Rectal smooth muscle tissue (tissue), 1 donor: ENCODE data around the gene SPTLC1.
"Not testable (repeated sequence)": the region's sequence is repeated elsewhere in the genome, so short reads cannot be mapped to it uniquely, and the experiment has no call there.

ENCODE experiments used
- H3K27ac ChIP-seq: one replicate; pipeline ENCODE4 v1.7.0; 2013; ENCODE audit warnings: low read depth, low read length, inconsistent platforms
- H3K27me3 ChIP-seq: one replicate; pipeline ENCODE4 v1.7.0; 2013; ENCODE audit warnings: low read length; ENCODE audit not compliant: control insufficient read depth, insufficient read depth
- H3K36me3 ChIP-seq: one replicate; pipeline ENCODE4 v1.7.0; 2013; ENCODE audit warnings: low read length; ENCODE audit not compliant: control insufficient read depth, insufficient read depth
- H3K4me1 ChIP-seq: one replicate; pipeline ENCODE4 v1.7.0; 2013; ENCODE audit warnings: low read length; ENCODE audit not compliant: control insufficient read depth, insufficient read depth
- H3K4me3 ChIP-seq: one replicate; pipeline ENCODE4 v1.7.0; 2013; ENCODE audit warnings: low read length
- H3K9ac ChIP-seq: one replicate; pipeline ENCODE4 v1.7.0; 2013; ENCODE audit warnings: low read length

SPTLC1 gene

DNA sequence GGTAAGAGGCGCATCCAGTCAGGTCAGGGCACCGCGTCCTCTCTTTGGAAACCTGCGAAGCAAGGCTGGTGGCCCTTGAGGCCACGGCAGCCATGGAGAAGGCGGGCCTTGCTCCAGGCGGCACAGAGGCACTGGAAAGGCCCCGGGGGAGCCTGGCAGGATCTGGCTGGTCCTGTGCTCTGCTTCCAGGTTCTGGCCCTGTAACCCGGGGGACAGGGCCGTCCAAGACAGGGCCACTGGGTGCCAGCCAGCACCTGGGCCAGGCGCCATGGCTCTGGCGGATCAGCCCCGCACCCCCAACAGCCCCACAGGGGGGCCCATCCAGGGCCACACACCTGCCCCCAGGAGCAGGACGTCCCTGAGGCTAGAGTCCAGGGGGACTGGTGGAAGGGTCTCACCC is 11.6 kb downstream of the SPTLC1 start:
- not testable (repeated sequence) for H3K27ac ChIP-seq, H3K36me3 ChIP-seq, H3K9ac ChIP-seq, H3K27me3 ChIP-seq, H3K4me1 ChIP-seq, H3K4me3 ChIP-seq

DNA sequence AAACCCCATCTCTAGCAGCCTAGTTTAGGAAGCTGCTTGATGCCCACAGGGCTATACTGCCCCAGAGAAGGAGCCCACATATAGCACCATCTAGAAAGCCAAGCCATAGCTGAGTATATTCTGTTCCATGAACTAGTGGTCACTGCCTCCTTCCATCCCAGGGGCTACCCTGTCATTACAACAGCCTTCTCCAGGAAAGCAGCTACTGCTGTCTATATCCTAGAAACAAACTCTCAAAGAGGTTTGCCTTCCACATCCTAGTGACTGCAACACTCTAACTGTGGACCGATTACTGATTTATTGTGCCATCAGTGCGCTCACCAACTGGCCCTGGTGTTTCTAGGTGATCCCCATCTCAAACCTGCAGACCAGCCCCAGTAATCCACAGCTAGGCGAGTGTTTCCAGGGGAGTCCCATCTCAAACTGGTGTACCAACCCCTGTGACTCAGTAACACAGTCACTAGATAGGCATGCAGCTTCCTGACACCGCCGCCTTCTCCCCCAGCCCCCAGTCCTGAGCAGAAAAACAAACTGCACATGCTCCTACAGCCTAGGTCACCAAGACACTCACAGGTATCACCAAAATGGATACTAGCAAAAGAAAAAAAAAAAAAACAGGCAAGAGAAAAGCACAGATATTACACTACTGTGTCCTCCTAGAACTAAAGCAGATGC is 14.8 kb downstream of the SPTLC1 start:
- Histone ChIP-seq H3K27ac (no peak overlapping the region), H3K4me3 (no peak overlapping the region), H3K36me3 (no peaks in the 10 kb centered on the region), H3K9ac (no peak overlapping the region), H3K27me3 (no peaks in the 10 kb centered on the region), H3K4me1 (no peaks in the 10 kb centered on the region)

DNA sequence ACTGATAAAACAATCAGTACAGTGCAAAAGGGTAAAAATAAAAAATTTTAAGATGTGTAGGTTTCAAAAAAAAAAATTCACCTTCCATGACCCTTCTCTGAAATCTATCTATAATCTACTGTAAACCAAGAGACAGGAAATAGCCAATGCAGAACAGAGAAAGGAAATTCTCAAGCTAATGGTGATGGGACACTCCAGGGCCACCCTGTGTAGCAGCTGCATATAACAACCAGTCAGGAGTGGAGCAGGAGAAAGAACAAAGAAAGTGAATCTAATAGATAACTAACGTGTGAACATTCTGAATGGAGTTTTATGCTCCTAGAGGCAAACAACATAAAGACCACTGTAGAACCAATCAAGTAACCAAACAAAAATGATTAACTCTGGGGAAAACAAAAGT is 16.6 kb downstream of the SPTLC1 start:
- no peaks in the 10 kb centered on the region for H3K36me3 ChIP-seq
- peak overlapping the region; percentile 39 for H3K4me3 ChIP-seq
- H3K27ac ChIP-seq: no peak overlapping the region

DNA sequence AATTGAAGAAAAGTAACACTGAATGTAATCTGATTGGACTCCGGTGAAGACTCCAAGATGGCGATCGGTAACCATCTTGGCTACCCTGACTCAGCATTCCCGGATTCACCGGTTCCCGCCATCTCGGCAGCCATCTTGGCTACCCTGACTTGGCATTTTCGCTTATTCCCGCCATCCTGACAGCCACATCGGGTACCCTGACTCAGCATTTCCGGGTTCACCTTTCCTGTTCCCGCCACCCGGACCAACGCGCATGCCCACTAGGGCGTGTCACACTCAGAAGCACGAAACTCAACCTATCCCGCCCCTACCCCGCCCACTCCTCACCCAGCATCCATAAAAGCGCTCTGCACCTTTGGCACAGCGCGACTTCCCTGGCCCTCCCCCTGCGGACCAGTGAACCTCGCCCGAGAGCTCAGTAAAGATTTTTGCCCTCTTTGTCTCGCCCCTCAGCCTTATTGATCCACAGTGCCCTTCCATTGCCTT is 17.2 kb downstream of the SPTLC1 start:
- peak overlapping the region; percentile 39 for H3K4me3 ChIP-seq
- no peaks in the 10 kb centered on the region for H3K4me1 ChIP-seq
- no peaks in the 10 kb centered on the region for H3K36me3 ChIP-seq
- H3K27me3 ChIP-seq: no peaks in the 10 kb centered on the region
- no peak overlapping the region for H3K9ac ChIP-seq
- peak overlapping the region; percentile 57 for H3K27ac ChIP-seq

More for the DNA sequence above, 16.6 kb downstream of the SPTLC1 start:
- Histone ChIP-seq H3K9ac (no peak overlapping the region), H3K4me1 (no peaks in the 10 kb centered on the region), H3K27me3 (no peaks in the 10 kb centered on the region)

DNA sequence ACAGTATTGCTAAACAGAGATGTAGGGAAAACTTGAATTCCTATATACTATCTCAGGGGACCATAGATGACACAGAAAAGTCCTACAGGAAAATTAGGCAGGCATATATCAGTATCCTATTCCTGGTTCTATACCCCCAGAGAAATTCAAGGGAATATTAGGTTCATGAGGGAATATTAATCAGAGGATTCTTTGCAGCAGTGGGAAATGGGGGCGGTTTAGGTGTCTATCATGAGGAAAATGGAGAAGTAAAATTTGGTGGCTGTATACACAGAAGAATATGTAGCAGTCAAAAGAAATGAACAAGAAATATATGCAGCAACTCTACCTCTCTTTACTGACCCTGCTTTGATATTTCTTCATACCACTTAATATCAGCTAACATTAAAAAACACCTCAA is 20.0 kb downstream of the SPTLC1 start:
- no peak overlapping the region for H3K27ac ChIP-seq
- no peaks in the 10 kb centered on the region for H3K36me3 ChIP-seq
- H3K4me3 ChIP-seq: no peak overlapping the region
- no peaks in the 10 kb centered on the region for H3K4me1 ChIP-seq
- H3K9ac ChIP-seq: no peak overlapping the region
- no peaks in the 10 kb centered on the region for H3K27me3 ChIP-seq

DNA sequence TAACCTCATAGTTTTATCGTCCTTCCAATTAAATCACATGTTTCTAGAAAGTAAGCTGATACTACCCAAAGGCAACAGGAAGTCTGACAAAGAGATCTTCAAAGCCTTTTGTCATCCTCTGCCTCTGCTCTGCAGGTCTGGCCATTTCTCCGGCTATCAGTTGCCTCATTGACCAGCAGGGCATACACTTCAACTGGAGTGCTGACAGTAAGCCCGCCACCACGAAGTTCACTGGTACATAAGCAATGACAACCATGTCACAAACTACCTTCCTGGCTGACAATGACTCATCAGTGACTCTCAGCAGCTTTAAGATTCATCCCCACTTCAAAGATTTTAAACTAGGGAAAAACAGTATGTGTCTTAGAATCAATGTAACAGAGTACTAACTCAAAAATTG is 20.6 kb downstream of the SPTLC1 start:
- Histone ChIP-seq H3K36me3 (no peaks in the 10 kb centered on the region), H3K27me3 (no peaks in the 10 kb centered on the region), H3K27ac (no peak overlapping the region), H3K4me1 (no peaks in the 10 kb centered on the region), H3K9ac (no peak overlapping the region), H3K4me3 (no peak overlapping the region)

DNA sequence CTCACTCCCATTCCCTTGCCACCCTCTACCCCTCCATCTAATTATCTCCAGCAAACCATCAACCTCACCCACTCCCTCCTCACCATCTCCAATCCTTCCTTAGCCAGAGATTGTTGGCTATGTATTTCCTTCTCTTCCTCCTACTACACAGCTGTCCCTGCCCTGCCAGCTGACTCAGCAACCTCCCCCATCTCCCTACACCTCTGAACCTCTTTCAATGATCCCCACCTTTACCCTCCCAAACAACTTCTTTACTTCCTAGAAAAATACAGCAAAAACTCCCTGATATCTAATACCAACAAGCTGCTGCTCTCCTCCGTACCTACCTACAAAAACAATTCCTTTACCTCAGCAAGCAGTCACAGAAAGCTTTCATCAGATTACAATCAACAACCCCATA is 37.3 kb downstream of the SPTLC1 start:
- peaks cover 6% of the 10 kb centered on the region for H3K36me3 ChIP-seq
- H3K4me1 ChIP-seq: no peaks in the 10 kb centered on the region
- H3K27me3 ChIP-seq: no peaks in the 10 kb centered on the region
- no peak overlapping the region for H3K27ac ChIP-seq
- H3K9ac ChIP-seq: no peak overlapping the region
- no peak overlapping the region for H3K4me3 ChIP-seq

DNA sequence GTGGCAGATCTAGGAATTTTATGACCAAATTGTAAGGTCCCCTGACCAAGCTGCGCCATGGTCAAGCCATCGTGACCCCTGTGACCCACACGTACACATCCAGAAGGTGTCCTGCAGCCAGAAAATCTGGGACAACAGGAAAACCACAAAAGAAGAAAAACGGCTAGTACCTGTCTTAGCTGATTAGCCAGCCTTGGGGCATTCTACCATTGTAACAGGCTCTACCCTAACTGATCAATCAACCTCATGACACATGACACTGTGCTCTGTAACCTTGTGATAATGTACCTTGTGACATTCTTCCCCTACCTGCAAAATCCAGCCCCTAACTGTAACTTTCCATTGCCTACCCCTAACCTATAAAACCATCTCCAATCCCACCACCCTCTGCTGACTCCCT is 43.6 kb downstream of the SPTLC1 start:
- peaks cover 4% of the 10 kb centered on the region for H3K36me3 ChIP-seq

DNA sequence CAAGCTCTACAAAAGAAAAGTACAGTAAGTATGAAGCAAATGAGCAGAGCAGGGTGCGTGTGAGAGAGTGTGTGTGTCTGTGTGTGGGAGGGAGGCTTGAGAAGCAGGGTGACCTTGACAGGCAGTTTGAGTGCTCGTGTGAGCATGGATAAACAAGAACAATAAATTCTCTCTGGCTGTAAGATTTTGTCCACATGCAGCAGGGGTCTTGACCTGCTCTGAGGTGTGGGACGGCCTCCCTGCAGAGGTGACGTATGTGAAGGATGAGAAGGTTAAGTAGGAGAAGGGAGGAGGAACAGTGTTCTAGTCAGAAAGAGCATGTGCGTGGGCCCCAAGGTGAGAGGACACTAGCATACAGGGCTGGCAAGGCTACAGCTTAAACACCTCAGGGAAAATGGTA is 49.0 kb downstream of the SPTLC1 start:
- Histone ChIP-seq H3K4me3 (no peak overlapping the region), H3K27me3 (no peaks in the 10 kb centered on the region), H3K9ac (no peak overlapping the region), H3K27ac (no peak overlapping the region), H3K36me3 (peaks cover 7% of the 10 kb centered on the region), H3K4me1 (no peaks in the 10 kb centered on the region)

More for the DNA sequence above, 43.6 kb downstream of the SPTLC1 start:
- Histone ChIP-seq H3K27me3 (no peaks in the 10 kb centered on the region), H3K27ac (no peak overlapping the region), H3K4me3 (no peak overlapping the region), H3K4me1 (no peaks in the 10 kb centered on the region), H3K9ac (no peak overlapping the region)

DNA sequence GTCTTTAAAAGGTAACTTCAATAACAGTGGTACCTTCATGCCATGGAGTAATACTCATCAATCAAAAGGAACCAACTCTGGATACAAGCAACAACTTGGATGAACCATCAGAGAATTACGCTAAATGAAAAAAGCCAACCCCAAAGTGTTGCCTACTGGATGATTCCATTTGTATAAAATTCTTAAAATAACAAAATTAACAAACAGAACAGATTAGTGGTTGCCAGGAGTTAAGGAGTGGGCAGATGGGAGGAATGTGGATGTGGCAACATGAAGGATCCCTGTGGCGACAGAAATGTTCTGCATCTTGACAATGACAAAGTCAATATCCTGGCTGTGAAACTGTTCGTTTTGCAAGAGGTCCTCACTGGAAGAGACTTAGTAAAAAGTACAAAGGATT is 50.5 kb downstream of the SPTLC1 start:
- Histone ChIP-seq H3K27ac (no peak overlapping the region), H3K36me3 (peaks cover 7% of the 10 kb centered on the region), H3K4me1 (no peaks in the 10 kb centered on the region)

DNA sequence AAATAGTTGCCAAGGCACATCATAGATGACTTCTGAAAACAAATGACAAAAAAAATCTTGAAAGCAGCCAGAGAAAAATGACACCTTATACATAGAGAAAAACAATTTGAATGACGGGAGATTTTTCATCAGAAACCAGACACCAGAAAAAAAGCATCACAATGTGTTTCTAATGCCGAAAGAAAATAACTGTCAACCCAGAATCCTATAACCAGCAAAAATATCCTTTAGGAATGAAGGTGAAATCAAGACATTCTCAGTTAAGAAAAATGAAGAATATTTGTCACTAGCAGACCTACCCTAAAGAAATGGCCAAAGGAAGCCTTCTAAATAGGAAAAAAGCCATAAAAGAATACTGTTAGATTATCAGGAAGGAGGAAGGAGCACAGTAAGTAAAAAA is 54.0 kb downstream of the SPTLC1 start:
- Histone ChIP-seq H3K36me3 (peaks cover 2% of the 10 kb centered on the region), H3K4me1 (no peaks in the 10 kb centered on the region), H3K27me3 (no peaks in the 10 kb centered on the region), H3K9ac (no peak overlapping the region), H3K4me3 (no peak overlapping the region), H3K27ac (no peak overlapping the region)

More for the DNA sequence above, 50.5 kb downstream of the SPTLC1 start:
- Histone ChIP-seq H3K27me3 (no peaks in the 10 kb centered on the region), H3K9ac (no peak overlapping the region), H3K4me3 (no peak overlapping the region)

DNA sequence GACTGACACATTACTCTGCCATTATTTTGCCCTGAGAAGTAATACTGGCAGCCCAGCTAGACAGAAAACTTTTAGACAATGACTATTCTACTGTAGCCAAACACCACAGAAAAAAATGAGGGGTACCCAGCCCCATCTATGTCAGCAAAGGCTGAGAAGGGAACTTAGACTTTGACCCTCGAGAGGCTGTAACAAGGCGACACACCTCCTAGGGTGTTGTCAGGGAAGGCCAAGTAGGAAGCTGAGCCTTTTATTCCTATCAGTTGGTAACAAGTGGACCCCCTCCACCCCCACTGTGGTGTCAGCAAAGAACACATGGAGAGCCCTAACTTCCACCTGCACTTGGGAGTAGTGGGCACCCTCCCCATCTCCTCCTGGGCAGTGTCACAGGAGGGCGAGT is 55.6 kb downstream of the SPTLC1 start:
- Histone ChIP-seq H3K27ac (no peak overlapping the region), H3K4me3 (no peak overlapping the region), H3K27me3 (no peaks in the 10 kb centered on the region), H3K4me1 (no peaks in the 10 kb centered on the region), H3K9ac (no peak overlapping the region), H3K36me3 (no peaks in the 10 kb centered on the region)

DNA sequence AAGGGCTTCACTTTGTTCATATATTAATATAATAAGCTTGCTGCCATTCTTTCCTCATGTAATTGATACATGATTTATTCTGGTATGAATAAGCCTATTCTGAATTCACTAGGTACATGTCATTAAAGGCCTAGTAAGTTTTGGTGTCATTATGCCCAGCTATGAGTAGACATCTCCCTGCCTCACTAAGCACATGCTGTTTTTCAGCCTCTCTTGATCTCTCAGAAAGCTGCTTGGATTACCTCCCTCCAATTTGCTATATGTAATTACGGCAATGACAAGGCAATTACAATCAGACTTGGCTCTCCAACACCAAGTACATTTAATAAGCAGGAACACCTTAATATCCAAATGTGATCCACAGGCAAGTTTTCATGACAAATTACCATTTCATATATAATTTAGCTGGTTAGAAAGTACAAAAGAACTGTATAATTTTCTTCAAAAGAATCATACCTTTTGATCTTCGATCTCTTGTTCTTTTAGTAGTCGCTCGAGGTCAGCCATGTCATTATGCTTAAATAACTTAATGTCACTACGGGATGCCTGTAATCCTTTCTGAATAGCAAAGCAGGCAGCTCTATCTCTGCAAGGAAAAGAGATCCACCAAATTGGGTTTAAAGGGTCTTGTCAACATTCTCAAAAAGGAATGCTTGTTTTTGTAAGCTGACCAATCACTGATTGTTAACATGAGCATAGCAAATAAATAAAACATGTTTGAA is 56.3 kb downstream of the SPTLC1 start:
- H3K36me3 ChIP-seq: no peaks in the 10 kb centered on the region
- no peak overlapping the region for H3K27ac ChIP-seq
- no peak overlapping the region for H3K4me3 ChIP-seq
- no peak overlapping the region for H3K9ac ChIP-seq
- H3K27me3 ChIP-seq: no peaks in the 10 kb centered on the region
- no peaks in the 10 kb centered on the region for H3K4me1 ChIP-seq
